HG03521 (cell line): Measurements from ENCODE around the gene ZDHHC21.
"Not testable (repeated sequence)": the region's sequence is repeated elsewhere in the genome, so short reads cannot be mapped to it uniquely, and the experiment has no call there.

Experiments
- ATAC-seq: cut with Tn5 transposase; IDR thresholded peaks from one replicate; pipeline ENCODE4 v1.9.1; 2021; ENCODE audit warnings: mild to moderate bottlenecking, moderate library complexity; ENCODE audit not compliant: unreplicated experiment

ZDHHC21 gene

DNA sequence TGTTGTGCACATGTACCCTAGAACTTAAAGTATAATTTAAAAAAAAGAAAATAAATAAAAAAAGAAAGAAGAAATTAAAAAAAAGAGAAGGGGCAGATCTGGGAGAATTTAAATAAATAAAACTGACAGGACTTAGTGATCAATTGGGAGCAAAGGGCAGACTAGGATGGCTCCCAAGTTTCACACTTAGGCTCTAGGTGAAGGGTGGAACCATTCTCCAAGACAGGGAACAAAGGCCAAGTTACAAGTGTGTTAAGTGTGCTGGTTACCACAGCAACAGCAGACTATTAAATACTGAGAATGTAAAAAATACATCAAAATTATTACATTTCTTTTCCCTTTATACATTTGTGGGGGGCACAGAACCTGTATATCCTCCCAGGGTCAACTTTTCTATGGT lies 7.1 kb downstream of the ZDHHC21 start:
- no peak for ATAC-seq

DNA sequence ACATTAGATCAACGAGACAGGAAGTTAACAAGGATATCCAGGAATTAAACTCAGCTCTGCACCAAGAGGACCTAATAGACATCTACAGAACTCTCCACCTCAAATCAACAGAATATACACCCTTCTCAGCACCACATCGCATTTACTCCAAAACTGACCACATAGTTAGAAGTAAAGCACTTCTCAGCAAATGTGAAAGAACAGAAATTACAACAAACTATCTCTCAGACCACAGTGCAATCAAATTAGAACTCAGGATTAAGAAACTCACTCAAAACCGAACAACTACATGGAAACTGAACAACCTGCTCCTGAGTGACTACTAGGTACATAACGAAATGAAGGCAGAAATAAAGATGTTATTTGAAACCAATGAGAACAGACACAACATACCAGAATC lies 10.6 kb downstream of the ZDHHC21 start:
- ATAC-seq = not testable (repeated sequence)

DNA sequence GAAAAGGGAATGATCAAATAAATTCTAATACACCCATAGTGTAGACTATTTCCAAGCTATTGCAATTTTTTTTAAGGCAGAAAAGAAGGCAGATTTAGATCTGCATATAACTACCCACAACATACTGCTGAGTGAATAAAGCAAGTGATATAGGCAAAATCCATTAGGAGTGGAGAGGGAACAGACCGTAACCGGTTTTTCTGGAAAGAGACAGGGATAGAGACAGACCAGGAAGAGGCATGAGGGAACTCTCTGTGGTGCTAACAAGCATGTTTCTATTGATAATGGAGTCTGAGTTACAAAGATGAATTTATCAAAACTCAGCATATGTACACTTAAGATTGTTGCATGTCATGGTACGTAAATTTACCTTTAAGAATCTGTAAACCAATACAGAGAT lies 14.5 kb downstream of the ZDHHC21 start:
- no peak for ATAC-seq

DNA sequence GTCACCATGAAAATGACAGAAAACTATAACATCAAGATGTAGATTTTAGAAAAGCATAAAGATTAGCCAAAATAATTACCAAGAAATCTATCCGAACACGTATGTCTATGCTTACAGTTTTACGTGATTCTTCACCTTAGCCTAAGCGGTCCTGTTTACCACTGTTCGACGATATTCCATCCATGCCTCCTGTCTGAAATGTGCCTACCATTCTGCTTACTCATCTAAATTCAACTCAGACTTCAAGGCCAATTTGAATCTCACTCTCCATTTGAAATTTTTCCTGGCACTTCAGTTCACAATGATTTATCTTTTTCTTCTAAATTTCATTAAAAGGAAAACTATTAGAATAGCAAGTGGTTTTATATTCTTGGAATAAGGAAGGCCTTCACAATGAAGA lies 15.4 kb downstream of the ZDHHC21 start:
- ATAC-seq = no peak

DNA sequence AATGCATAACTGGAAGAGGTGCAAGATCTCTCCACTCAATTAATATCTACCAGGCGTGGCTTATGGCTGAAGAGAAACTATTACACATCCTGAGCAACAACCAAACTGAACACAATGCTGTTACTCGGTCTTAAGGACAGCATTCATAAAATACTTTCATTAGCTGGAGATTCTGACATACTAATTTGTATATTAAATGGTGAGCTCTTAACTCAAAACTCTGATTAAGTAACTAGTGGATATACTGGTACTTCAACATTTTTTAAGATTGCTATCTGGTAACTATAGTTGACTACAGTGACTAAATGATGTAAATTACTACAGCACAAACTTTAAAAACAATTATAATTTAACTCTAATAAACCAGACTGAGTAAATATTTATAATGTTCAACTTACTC lies 15.8 kb downstream of the ZDHHC21 start:
- no peak for ATAC-seq

DNA sequence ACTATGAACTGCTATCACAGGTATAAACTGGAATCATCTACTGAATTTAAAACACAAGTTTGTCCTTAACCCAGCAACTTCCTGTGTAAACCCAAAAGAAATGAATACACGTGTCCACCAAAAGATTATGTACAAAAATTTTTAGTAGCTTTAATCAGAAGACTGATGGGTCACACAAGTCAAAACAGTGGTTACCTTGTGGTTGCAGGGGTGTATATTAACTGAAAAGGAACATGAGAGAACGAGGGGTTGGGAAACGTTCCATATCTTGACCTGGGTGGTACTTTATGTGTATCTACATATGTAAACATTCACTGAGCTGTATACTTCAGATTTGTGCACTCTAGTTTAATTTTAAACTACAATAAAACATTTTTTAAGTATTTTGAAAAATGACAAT lies 18.6 kb downstream of the ZDHHC21 start:
- no peak for ATAC-seq

DNA sequence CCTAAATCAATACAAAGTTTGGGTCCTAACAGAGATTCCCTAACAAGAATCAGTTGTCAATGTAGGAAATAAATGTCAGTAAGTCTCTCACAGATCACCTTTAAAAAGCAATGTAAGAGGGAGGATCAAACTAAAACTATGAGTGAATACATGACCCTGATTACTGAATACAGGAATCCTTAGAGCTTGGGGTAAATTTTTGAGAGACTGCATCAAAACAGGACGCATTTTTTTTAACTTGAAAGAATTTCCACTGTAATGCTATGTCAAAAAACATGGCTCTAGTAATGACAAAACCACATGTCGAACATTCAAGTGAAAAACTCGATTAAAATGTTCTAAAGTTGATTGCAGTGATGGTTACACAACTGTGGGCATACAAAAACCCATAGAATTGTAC lies 21.9 kb downstream of the ZDHHC21 start:
- ATAC-seq = no peak

DNA sequence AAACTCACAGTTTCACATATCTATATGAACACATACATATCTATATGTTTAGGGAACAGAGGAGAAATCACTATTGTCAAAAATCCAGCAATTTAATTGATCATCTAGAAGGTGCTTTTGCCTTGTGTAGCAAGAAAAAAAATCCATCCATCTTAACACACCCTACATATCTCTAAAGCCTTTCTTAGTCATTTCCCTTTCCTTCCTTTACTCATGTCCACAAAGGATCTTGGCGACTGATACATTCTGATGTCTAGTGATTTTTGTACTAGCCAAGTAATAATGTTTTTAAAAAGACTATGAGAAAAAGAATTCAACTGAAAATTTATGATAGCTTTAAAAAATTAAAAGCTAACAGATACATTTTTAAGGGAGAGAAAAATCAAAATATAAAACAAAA lies 22.5 kb downstream of the ZDHHC21 start:
- ATAC-seq = no peak

DNA sequence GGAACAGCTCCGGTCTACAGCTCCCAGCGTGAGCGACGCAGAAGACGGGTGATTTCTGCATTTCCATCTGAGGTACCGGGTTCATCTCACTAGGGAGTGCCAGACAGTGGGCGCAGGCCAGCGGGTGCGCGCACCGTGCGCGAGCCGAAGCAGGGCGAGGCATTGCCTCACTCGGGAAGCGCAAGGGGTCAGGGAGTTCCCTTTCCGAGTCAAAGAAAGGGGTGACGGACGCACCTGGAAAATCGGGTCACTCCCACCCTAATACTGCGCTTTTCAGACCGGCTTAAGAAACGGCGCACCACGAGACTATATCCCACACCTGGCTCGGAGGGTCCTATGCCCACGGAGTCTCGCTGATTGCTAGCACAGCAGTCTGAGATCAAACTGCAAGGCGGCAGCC lies 29.2 kb downstream of the ZDHHC21 start:
- ATAC-seq = not testable (repeated sequence)

DNA sequence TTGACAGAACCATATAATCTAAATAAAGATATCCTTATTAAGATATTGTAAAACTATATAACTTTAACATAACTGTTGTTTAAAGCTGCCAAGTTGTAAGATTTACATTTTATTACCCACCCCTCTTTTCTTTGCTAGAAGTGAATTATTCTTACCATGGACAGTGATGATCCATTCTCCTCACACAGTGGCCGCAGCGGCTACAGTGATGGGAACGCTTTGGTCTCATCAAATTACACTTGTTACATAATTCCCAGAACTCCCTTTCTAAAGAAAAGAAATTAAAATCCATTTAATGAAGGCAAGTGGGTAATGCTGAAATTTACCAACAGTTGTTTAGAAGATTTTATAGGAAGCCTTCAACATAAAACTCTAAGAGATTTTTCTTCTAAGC lies 31.2 kb downstream of the ZDHHC21 start:
- no peak for ATAC-seq

DNA sequence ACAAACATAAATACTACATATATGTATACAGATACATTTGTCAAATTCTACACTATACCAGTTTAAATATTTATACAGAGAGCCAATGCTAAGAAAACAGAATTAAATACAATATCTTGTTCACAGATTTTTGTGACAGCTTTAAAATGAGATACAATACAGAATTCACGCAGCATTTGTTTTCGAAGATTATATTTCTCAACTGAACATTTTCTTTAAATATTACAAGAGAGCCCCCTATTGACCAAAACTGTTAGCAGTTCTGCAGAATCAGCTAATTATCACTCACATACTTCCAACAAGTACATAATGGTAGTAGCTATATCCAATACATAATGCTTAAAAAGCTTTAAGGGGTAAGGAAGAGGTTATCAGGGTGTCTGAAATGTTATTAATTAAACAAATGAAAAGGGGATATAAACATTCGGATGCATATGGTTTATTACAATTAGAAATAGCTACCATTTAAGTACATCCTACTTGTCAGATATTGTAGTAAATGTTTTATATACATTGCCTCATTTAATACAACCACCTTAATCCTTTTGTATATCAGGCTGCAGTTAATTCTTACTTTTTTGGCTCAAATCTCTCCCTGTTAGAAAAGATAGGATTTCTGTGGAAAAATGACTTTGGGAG lies 31.7 kb downstream of the ZDHHC21 start:
- no peak for ATAC-seq

DNA sequence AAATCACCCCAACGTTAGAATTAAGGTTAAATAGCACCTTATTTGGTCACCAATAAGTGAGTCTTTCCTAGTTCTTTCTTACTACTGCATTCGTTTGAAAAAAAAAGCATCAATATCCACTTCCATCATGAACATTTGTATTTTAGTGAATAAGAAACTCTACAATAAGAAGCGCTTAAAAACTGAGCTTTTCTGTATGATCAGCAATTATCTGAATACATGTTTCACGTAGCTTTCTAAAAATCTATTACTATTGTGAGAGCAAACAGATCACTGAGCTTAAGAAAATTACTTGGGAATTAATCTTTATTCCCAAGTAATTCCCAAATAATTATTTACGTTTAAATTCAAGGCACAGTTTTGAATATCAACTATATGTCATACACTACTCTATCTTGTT lies 32.5 kb downstream of the ZDHHC21 start:
- no peak for ATAC-seq

DNA sequence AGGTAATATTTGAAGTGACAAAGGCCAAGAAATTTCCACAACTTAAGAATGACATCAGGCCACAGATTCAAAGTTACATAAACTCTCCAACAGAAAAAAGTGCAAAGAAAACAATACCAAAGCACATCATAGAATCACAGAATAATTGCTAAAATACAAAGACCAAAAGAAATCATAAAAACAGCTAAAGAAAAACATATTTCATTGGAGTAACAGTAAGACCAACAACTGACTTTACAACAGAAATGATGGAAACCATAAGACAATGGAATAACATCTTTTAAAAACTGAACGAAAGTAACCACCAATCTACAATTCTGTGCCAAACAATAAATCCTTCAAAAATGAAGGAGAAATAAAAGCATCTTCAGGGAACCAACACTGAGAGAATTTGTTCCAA lies 38.3 kb downstream of the ZDHHC21 start:
- ATAC-seq = no peak

DNA sequence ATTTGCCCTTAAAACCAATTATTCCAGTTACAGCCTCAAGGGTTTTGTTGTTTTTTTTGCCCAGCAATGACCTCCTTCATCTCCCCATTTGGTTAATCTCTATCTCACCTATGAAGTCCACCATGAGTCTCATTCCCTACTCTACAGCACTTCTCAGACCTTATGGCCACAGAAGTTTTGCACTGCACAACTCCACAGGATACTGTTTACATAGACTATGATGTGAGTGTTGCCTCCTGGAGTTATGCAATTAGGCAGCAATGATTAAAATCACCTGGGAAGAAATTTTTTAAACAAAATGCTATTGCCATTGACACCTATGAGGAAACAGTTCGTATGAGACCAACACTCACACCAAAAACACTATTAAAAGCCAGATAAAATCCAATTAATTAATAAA lies 39.7 kb downstream of the ZDHHC21 start:
- ATAC-seq = no peak

DNA sequence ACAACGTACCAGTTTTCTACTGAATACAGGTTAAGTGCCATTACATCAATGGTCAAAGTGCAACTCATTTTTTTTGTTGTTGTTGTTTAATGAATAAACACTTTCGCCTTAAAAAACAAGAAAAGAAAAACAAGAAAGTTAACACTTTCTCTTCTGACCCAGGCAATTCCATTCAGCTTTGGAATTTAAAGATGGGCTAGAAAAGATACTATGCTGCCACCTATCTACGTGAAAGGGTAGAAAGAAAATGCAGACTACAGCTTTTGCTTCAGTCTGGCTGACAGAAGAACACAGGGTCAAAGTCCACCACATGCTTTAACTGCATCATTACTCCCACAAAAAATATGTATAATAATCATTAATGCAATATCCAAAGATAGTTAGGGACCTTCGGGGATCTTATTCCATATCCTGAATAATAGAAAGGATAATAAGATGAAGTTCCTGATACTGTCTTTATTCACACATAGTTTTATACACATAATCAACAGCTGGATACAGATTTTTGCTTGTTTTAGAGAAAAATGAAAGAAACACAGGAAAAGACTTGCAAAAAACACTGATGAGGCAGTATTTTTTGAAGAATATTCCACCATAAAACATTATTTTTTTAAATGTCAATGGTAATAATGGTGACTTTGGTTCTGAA lies 40.4 kb downstream of the ZDHHC21 start:
- ATAC-seq = no peak

DNA sequence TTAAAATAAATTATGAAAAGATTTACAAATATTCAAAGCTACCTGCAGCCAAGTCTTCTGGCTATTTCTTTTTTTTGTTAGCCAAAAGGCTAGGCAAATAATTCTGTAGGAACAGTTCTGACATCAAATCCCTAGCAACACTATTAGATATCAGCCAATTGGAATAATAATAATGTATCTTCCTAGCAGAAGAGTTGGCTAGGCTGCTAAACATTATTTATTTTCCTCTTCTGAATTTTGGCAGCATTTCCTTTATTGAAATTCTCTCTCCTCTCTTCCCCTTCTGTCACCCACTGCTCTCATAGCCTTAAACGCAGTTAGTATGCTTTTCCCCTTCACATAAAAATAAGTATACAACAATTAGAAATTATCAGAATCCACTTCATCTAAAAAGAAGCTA lies 42.6 kb downstream of the ZDHHC21 start:
- no peak for ATAC-seq

DNA sequence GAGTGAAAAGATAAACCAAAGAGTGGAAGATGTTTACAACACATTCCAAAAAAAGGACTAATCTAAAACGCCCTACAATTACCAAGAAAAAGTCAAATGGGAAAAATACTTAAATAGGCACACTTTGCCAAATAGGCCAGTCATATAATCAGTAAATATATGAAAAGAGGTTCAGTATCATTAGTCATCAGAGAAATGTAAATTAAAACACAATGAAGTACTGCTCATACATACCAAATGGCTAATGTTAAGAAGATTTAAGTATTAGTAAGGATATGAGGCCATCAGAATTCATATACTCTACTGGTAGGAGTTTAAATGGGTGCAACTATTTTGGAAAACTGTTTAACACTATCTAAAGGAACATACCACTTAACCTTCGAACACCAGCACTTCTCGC lies 47.6 kb downstream of the ZDHHC21 start:
- no peak for ATAC-seq

DNA sequence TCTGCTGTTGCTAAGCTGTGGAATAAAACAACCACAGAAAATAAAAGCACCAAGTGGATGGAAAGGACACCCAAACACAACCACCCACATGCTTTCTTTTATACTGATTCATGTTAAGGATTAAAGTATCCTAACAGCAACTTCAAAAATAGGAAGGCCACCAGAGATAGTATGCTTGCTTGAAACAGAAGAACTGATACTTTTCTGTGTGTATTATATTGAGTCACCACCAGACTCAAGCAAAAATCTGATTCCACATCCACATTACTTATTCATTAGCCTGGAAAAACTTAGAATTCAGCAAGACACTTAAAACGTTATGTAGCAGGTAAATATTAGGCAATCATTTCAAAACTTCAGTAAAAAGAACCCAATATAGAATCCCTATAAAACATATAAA lies 52.3 kb downstream of the ZDHHC21 start:
- no peak for ATAC-seq

DNA sequence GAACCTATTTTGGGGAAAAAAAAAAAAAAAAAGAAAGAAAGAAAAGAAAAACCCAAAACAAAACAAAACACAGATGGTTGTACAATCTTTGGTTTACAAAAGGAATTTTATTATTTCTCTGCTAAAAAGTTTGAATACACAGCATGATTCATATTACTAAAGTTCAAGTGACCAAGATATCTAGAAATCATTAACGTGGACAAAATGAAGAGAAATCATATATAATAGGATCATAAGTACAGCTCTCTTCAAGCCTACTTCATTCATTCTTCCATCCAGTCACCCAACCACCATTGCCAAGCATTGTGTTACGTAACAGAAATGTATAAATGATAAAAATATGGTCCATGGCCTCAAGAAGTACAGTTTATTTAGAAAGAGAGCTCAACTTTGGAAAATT lies 52.9 kb downstream of the ZDHHC21 start:
- no peak for ATAC-seq

DNA sequence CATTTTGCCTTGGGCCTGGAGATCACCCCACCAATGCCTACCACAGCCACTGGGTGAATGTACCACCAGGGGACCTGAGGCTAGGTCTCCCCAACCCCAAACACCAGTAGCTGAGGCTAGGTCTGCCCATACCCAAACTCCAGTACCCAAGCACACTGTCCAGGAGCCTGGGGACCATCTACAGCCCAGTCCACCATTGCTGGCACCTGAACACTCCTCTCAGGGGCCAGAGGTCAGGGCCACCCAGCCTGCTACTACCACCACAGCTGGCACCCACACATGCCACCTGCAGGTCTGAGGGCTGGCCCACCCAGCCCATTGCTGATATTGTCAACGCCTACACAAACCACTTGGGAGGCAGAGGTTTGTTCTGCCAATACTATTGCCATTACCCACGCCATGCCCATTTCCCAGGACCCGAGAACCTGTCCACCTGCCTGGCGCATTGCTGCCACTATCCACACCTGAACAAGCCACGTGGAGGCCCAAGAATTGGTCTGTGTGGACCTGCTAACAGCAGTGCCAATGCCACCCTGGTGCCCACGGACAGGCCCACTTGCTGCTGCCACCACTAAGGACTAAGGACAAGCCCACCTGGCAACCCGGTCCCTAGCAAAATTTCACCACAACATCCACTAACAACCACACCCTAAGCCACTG lies 59.2 kb downstream of the ZDHHC21 start:
- no peak for ATAC-seq

DNA sequence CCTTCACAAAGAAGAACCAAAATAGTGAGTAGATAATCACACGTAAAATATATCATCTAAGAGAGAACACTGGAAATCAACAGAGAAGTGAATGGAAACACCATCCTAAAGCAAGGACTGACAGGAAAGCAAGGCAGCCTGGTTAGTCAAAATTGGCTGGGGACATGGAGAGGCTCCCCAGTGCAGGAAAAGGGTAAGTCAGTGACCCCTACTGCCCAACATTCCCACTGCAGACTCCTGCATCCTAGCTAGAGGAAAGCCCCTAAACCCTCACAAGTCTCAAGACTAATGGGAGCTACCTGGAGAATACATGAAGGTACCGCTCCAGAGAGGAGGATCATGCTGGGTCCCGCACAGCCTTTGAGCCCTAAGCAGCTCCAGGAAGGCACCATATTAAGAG lies 60.1 kb downstream of the ZDHHC21 start:
- ATAC-seq = no peak

DNA sequence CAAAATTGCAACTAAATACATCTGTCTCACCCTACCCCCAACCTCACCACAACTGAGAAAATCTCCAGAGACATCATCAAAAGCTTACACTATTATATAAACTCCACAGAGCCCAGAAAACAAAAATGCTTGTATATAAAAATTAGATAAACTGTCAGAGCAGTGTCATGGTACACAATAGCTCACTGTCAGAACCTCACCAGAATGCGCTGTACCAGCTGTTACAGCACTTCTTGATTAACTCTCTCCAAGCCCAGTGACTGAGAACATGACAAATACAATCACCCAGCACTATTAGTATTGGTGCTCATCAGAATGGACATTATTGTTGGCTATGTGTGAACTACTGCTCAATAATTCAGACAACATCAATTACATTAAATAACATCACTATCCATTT lies 65.7 kb downstream of the ZDHHC21 start:
- ATAC-seq = no peak
